PC-9 (cell line): Measurements from ENCODE around the gene SCD5. TPM values are rescaled to one million over a fixed set of nuclear protein-coding genes. Genes with fewer than 3 reads are reported as not detected.

Experiments used
- BruUV-seq: library from RNA; stranded (reverse); fragments of 400-500 nt; replicated peaks from 2 replicates; lab custom pipeline; 2021; lab: Mats Ljungman, UMichigan
- CTCF ChIA-PET: fragments of 300-600 bp; sonication (Branson Sonifier 250); formaldehyde crosslinking; loops from one replicate; lab custom pipeline; 2022; ENCODE audit warnings: antibody characterized with exemption; lab: Charles Lee
- POLR2A ChIA-PET: fragments of 300-600 bp; sonication (Branson Sonifier 250); formaldehyde crosslinking; loops from one replicate; lab custom pipeline; 2022; ENCODE audit warnings: antibody characterized with exemption; ENCODE audit not compliant: unreplicated experiment; lab: Charles Lee
- DNase-seq, 2 experiments: peaks; one replicate each; pipeline versions ENCODE4 v3.0.0 to v3.0.0-alpha.2; 2015 to 2022; ENCODE audit warnings: mixed read lengths in 1 of 2
- H2AFZ ChIP-seq: fragments of 200-600 bp; sonication (generic); 2 replicates; pipeline ENCODE4 v1.8.1; 2017; ENCODE audit warnings: antibody characterized with exemption
- H3F3A ChIP-seq: fragments of 200-600 bp; sonication (generic); 2 replicates; pipeline ENCODE4 v1.8.1; 2017; ENCODE audit warnings: antibody characterized with exemption, mild to moderate bottlenecking, low read depth; ENCODE audit not compliant: insufficient read depth
- H3K27ac ChIP-seq: fragments of 200-600 bp; sonication (generic); 2 replicates; pipeline ENCODE4 v1.6.1; 2016; ENCODE audit warnings: mixed run types
- H3K27me3 ChIP-seq: fragments of 200-600 bp; sonication (generic); 2 replicates; pipeline ENCODE4 v1.6.1; 2016; ENCODE audit warnings: low read depth, mixed run types; ENCODE audit not compliant: insufficient read depth
- H3K36me3 ChIP-seq: fragments of 200-600 bp; sonication (generic); 2 replicates; pipeline ENCODE4 v1.6.1; 2016; ENCODE audit warnings: low read depth, mixed run types
- H3K4me1 ChIP-seq: fragments of 200-600 bp; sonication (generic); replicated peaks from 2 replicates; pipeline ENCODE4 v1.6.1; 2016; ENCODE audit warnings: mixed run types; ENCODE audit not compliant: insufficient read depth
- H3K4me2 ChIP-seq: fragments of 200-600 bp; sonication (generic); 2 replicates; pipeline ENCODE4 v1.6.1; 2017; ENCODE audit warnings: mixed run types
- H3K4me3 ChIP-seq: fragments of 200-600 bp; sonication (generic); 2 replicates; pipeline ENCODE4 v1.6.1; 2016; ENCODE audit warnings: mixed run types
- H3K79me2 ChIP-seq: fragments of 200-600 bp; sonication (generic); 2 replicates; pipeline ENCODE4 v1.6.1; 2017; ENCODE audit warnings: low read depth, mixed run types
- H3K9me2 ChIP-seq: fragments of 200-600 bp; sonication (generic); 2 replicates; pipeline ENCODE4 v1.8.1; 2017; ENCODE audit warnings: mild to moderate bottlenecking; ENCODE audit not compliant: insufficient read depth
- H3K9me3 ChIP-seq: fragments of 200-600 bp; sonication (generic); 2 replicates; pipeline ENCODE4 v1.8.1; 2016; ENCODE audit warnings: low read depth; ENCODE audit not compliant: insufficient read depth
- H4K20me1 ChIP-seq: fragments of 200-600 bp; sonication (generic); 2 replicates; pipeline ENCODE4 v1.8.1; 2017; ENCODE audit not compliant: insufficient read depth
- EZH2 ChIP-seq: fragments of 200-600 bp; sonication (generic); IDR thresholded peaks from 2 replicates; pipeline ENCODE4 v1.8.0; 2017; ENCODE audit warnings: antibody characterized with exemption, low read depth
- intact Hi-C: fragments of 100-400 bp; cut with micrococcal nuclease; formaldehyde crosslinking; loops from one replicate; pipeline ENCODE4 v1.10.0; 2022; ENCODE audit not compliant: unreplicated experiment
- total RNA-seq: library from RNA; stranded (reverse); gene quantifications from 2 replicates; pipeline ENCODE4 v1.2.3, GENCODE V29; 2021
- TF ChIP-seq, protein P1 (sequence below): fragments of 200-600 bp; sonication (generic); conservative IDR thresholded peaks from 2 replicates; pipeline ENCODE4 v1.6.1; 2017; ENCODE audit warnings: mixed run types, antibody characterized with exemption, mild to moderate bottlenecking, moderate library complexity

SCD5 gene
- total RNA-seq, 1 experiment from 2014 or later = 34.3 TPM

- Histone ChIP-seq H3K79me2 (no peaks in the 10 kb centered on the region), H3K27ac (no peak overlapping the region), H3K4me3 (no peak overlapping the region), H4K20me1 (no peaks in the 10 kb centered on the region), H3K36me3 (no peaks in the 10 kb centered on the region), H3K27me3 (no peaks in the 10 kb centered on the region), H3K4me1 (no peaks in the 10 kb centered on the region), H2AFZ (no peak overlapping the region), H3K9me3 (no peaks in the 10 kb centered on the region), H3K4me2 (no peak overlapping the region), H3K9me2 (no peaks in the 10 kb centered on the region), H3F3A (no peaks in the 10 kb centered on the region)
- no TSS peak for BruUV-seq
- no peak for TF ChIP-seq EZH2
- ChIA-PET CTCF (no interaction called here), POLR2A (no interaction called here)
- peak; percentile 26 to 38 for DNase-seq
- intact Hi-C loops = no loop called here
These were observed 45.4 kb downstream of the SCD5 start for GRCh38 chr4:82753238-82753637.

GRCh38 chr4:82748810-82749470 lies 49.7 kb downstream of the SCD5 start:
- intact Hi-C loops = no loop called here
- no peaks in the 10 kb centered on the region for H3K36me3 ChIP-seq
- no TSS peak for BruUV-seq
- POLR2A ChIA-PET = no interaction called here
- H3K27me3 ChIP-seq = no peaks in the 10 kb centered on the region
- CTCF ChIA-PET = no interaction called here
- H3K9me2 ChIP-seq = no peaks in the 10 kb centered on the region
- H3K4me3 ChIP-seq = no peak overlapping the region
- no peak for DNase-seq
- H2AFZ ChIP-seq = no peak overlapping the region
- H3K4me1 ChIP-seq = peaks cover 21% of the 10 kb centered on the region
- H3F3A ChIP-seq = peaks cover 9% of the 10 kb centered on the region; the same call in 1 of the 2 replicates
- no peaks in the 10 kb centered on the region for H3K9me3 ChIP-seq
- TF ChIP-seq, protein P1, sequence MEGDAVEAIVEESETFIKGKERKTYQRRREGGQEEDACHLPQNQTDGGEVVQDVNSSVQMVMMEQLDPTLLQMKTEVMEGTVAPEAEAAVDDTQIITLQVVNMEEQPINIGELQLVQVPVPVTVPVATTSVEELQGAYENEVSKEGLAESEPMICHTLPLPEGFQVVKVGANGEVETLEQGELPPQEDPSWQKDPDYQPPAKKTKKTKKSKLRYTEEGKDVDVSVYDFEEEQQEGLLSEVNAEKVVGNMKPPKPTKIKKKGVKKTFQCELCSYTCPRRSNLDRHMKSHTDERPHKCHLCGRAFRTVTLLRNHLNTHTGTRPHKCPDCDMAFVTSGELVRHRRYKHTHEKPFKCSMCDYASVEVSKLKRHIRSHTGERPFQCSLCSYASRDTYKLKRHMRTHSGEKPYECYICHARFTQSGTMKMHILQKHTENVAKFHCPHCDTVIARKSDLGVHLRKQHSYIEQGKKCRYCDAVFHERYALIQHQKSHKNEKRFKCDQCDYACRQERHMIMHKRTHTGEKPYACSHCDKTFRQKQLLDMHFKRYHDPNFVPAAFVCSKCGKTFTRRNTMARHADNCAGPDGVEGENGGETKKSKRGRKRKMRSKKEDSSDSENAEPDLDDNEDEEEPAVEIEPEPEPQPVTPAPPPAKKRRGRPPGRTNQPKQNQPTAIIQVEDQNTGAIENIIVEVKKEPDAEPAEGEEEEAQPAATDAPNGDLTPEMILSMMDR = no peak
- TF ChIP-seq EZH2 = no peak
- no peaks in the 10 kb centered on the region for H3K79me2 ChIP-seq
- H3K27ac ChIP-seq = no peak overlapping the region
- no peak overlapping the region for H3K4me2 ChIP-seq
- H4K20me1 ChIP-seq = no peaks in the 10 kb centered on the region

- Histone ChIP-seq H3K79me2 (0 out of 2 replicates have a peak, but pooled peaks cover 2% of the 10 kb centered on the region), H3K4me1 (peaks cover 25% of the 10 kb centered on the region), H3K36me3 (no peaks in the 10 kb centered on the region), H3K9me2 (no peaks in the 10 kb centered on the region), H3K27ac (no peak overlapping the region), H3K27me3 (no peaks in the 10 kb centered on the region), H3K4me2 (no peak overlapping the region), H3K4me3 (no peak overlapping the region), H3K9me3 (no peaks in the 10 kb centered on the region), H4K20me1 (no peaks in the 10 kb centered on the region), H3F3A (peaks cover 12% of the 10 kb centered on the region; the same call in 1 of the 2 replicates), H2AFZ (no peak overlapping the region)
- POLR2A ChIA-PET = interaction anchor here (0.6 kb wide), 1 partner anchor 51 kb away, joined by 3 read pairs; the partner anchor contains the start of gene SCD5
- no peak for DNase-seq
- intact Hi-C loops = no loop called here
- CTCF ChIA-PET = no interaction called here
- BruUV-seq = no TSS peak
- TF ChIP-seq, protein P1 = no peak
- TF ChIP-seq EZH2 = no peak
These were observed 50.7 kb downstream of the SCD5 start for GRCh38 chr4:82747686-82748575.
